ENCODE results near the gene RSPH1.

Gene RSPH1

DNA sequence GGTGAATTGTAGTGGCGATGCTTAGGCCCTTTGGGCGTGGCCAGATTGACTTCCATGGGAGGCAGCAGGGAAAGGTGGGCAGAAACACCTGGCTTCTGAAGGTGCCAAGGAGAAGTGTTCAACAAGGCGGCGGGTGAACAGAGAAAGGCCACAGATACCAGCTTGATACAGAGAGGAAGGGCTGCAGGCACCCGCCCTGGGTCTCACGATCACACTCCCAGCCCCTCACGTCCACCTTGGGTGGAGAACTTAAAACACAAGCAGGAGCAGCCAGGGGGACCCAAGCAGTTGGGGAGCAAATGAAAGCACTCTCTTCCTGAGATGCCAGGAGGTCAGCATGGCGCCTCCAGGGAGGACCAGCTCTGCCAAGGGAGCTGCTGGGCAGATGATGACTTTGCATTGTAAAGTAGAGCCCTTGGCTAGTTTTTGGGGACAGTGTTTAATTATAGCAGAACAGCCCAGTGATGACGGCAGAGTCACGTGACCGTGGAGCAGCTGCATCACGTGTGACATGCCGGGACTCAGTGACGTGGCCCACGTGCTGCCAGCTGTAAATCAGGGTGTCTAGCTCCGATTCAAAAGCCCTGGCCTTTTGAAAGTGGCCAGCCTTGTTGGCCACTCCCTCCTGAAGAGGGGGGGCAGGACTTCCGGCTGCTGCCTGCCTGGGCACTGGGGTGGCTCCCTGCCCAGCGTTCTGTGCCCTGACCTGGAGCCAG lies 36.6 kb upstream of the RSPH1 start:
- DNase-seq (ENCODE audit: low read depth in 2 of 2): no peak

DNA sequence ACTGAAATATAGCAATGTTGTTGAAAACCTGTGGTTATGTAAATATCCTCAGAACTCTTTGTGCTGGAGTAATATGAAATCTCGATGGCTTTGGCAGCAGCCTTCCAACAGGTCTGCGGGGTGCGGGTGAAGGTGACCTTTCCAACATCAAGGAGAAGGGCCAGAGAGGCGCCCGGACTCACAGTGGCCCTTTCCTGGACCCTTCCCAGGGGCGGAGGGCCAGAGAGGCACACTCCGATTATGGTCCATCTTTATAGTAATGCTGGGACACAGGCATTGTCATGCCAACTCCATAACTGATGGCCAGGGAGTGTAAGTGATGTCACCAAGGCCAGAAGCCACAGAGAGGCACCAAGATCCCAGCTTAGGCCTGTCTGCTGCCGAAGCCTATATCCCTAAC lies 35.7 kb upstream of the RSPH1 start:
- DNase-seq (ENCODE audit: low read depth in 2 of 2): no peak

DNA sequence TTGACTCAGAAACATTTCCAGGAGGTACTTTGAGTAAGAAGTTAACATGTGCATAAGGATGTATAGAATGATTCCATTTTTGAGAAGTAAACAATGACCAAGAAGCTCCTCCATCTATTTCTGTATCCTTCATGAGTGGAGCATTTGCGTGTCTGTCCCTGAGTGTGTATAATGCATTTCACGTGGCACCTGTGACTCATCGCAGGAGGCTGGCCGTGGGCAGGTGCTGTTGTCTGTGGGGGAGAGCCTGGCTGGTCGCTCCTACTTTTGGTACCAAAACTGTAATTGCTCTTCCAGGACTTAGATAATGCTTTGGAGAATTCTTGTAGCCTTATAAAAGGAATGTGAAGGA lies 34.1 kb upstream of the RSPH1 start:
- no peak for DNase-seq (ENCODE audit: low read depth in 2 of 2)

DNA sequence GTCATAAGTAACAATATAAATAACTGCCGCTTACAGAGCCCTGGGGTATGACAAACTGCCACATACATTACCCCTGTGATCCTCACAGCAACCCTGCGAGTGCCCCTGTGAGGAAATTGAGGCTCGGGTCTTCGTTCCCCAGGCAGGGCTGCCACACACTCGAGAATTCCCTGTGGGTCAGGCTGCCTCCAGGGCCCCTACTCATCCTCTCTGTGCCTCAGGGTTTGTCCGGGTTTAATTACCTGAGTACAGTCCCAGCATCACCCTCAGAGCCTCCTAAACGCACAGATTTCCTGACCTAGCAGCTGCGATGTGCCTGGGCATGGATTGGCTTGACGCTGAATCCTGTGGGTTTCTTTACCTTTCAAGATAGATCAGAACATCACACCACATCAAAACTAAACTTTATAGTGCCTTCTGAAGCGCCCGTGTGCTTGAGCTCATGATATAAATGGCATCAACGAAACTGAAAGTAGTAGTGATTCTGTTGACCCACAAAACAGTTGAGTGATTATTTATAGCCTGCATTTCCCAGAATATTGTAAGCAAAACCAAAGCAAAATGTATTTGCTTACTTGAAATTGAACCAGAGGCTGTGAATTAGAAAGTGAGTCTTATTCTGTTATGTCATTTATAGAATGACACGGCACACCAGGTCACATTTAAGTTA lies 31.6 kb upstream of the RSPH1 start:
- no peak for DNase-seq (ENCODE audit: low read depth in 2 of 2)

DNA sequence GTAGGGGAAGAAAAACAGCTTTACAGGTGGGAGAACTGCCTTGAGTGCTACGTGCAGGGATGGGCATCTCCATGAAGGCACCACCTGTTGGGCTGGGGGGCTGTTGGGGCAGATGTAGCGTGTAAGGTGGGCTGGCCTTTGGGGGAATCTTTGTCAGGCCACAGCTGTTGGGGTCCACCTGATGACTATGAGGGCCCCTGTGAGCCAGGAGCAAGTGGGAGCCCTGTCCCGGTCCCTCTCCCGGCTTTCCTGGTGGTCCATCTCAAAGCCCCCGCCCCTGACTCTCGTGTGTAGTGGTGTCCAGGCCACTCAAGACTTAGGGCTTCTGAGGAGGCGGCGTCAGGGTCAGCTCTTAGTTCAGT lies 31.1 kb upstream of the RSPH1 start:
- no peak for DNase-seq (ENCODE audit: low read depth in 2 of 2)

DNA sequence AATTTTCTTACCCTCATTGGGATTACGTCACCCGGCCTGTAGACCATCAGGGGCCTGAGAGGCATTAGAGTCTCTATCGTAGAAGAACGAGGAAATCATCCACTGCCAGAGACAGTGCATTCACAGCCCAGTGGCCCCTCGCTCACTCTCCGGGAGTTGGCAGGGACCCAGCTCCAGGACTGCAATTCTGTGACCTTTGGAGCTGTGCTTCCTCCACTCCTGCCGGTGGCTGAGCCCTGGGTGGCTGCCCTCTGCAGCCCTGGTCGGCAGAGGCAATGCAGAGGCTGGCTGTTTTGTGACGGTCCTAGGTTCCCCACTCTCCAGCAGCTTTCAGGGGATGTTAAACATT lies 30.3 kb upstream of the RSPH1 start:
- DNase-seq (ENCODE audit: low read depth in 2 of 2): no peak

DNA sequence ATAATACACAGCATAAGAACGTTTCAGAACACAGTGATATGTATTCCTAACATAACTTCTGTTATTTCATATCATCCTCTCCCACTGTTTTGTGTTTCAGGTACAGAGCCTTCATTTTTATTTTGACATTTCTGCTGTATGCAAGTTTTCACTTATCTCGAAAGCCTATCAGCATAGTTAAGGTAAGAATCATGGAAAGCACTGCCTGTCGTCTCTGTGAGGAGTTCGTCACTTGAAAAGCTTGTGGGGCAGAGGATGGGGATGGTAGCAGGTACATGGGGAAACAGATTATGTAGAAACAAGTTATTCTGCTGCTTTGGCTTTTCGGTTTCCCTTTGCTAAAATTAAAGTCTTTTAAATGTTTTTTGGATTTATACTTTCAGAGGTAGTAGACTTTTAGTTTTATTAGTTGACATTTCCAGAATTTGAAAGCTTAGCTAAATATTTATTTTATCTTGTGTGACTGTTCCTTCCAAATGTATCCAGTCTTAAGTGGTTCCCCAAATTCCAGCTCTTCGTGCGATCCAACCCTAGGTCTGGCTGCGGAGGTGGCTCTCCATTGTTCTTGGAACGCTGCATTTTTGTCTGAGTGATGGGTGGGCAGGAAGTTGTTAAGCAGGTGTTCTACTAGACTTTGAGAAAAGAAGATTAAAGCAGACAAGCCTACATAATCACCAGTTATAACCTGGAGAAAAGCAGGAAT lies 29.8 kb upstream of the RSPH1 start:
- DNase-seq (ENCODE audit: low read depth in 2 of 2): no peak

DNA sequence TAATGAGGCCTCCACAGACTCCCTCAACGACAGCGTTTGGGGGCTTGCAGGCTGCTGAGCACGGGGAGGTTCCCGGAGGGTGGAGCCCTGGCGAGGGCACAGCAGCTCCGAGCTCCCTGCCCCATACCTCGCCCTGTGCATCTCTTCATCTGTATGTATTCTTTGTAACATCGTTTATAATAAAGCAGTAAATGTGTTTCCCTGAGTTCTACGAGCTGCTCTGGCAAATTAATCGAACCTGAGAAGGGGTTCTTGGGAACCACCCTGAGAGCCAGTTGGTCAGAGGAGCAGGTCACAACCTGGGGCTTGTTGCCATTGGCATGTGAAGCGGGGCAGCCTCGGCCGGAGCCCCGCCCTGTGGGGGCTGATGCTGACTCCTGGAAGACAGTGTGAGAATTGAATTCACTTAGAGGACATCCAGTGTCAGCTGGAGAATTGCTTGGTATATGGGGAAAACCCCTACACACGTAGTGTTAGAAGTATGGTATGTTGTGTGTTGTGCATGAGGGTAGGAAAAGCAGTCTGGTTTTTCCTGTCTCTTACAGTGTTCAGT lies 29.1 kb upstream of the RSPH1 start:
- DNase-seq (ENCODE audit: low read depth in 2 of 2): no peak

DNA sequence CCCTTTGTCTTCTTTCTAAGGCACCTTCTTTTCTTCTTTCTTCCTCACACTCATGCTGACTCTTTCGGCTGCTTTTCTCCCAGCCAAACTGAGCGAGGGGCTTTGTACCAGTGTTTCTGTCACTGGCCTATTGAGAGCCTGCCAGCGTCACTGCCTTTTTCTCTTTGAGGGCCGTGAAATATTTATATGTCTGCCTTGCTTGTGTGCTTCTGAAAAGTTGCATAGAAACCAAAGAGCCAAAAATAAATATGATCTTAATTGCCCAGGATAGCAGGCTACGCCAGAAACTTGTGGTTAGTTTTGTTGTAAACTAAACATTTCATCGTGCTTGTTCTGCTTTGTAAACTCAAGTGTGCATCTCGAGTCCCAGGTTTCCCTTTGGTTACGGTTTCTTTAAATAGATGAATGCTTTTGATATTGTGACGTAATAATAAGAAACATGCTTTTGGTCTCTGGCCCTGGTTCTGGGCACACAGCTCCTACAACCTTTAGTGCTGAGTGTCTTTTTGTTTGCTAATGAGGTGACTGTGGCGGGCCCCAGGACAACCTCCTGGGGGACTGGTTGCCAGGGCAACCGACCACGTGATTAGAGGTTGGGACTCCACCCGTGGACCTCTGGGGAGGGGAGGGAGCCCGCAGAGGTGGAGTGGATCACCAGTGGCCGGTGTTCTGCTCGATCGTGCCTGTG lies 28.5 kb upstream of the RSPH1 start:
- DNase-seq (ENCODE audit: low read depth in 2 of 2): peak; percentile 27 to 31

DNA sequence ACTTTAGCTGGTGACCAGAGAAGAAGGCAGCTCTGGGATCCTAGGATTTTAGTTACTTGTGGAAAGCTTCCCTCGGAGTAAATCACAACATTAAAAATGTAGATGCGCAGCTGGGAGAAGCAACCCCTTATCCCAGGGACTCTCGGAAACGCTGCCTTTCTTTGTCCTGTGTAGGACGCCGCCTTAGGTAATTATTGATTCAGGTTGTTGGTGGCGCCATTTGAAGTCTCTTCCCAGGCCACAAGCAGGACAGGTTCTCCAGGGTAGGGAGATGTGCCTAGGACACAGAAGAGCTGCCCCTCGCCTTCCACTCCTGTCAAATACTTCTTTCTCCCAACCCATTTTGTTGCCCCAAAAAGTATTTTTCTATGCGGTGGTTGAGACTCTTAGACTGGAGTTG lies 27.9 kb upstream of the RSPH1 start:
- DNase-seq (ENCODE audit: low read depth in 2 of 2): no peak

DNA sequence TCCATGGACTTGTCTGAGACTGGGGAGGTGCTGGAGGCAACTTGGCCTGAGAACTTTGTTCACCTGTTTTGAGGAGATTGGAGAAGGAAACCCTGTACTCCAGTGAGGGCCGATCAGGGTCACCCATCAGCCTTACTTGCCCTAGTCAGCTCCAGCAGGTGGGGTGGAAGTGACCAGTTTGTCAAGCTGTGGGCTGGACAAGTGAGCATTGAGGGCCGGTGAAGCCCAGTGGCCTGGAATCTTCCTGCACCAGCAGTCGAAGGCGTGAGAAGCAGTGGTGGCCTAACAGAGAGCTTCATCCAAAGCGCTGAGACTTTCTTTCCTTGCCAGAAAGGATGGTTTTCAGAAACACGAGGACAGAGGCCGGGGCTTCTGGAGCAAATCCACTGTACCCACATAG lies 27.2 kb upstream of the RSPH1 start:
- DNase-seq (ENCODE audit: low read depth in 2 of 2): no peak

DNA sequence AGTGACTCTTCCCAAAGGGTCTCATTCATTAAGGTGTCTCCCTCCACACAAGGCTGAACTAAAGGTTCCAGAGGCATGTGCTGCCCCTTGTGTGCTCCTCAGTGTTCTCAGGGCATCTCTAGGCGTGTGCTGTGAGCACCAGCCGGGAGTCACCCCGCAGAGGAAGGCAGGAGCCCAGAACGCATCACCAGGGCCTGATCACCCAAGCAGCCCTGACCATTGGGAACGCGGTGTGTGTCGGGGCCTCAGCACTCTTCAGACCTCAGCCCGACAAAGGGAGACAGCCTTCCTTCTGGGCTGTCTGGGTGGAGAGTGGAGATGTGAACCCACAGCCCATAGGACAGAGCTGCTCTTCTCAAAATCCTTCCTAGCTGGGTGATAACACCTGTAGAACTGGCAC lies 26.7 kb upstream of the RSPH1 start:
- no peak for DNase-seq (ENCODE audit: low read depth in 2 of 2)

DNA sequence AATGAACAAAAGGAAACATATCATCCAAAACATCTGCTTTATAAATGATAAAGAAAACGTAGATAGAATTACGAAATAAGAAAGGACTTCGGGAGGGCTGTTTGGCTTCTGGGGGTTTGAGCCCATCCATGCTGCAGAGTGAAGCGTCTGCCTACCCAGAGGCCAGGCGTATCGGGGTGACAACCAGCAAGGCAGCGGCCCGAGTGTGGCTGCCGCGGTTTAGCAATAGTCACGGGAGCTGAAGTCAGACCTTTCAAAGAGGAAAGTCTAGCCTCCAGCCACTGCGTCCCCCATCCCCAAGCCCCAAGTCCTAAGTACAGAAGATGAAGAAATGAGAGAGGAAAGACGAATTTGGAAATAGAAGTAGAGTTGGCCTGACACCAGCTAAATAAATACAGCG lies 26.2 kb upstream of the RSPH1 start:
- no peak for DNase-seq (ENCODE audit: low read depth in 2 of 2)

DNA sequence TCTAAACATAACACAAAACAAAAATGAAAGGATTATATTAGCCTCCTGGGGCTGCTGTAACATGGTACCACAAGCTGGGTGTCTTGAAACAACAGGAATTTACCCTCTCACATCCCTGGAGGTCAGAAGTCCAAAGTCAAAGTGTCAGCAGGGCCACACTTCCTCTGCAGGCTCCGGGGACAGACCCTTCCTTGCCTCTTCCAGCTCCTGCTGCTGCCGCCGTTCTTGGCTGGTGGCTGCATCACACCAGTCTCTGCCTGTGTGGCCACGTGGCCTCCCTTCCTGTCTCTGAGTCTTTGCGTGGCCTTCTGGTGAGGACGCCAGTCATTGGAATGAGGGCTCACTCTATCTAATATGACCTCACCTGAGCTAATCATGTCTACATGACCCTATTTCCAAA lies 25.8 kb upstream of the RSPH1 start:
- no peak for DNase-seq (ENCODE audit: low read depth in 2 of 2)

DNA sequence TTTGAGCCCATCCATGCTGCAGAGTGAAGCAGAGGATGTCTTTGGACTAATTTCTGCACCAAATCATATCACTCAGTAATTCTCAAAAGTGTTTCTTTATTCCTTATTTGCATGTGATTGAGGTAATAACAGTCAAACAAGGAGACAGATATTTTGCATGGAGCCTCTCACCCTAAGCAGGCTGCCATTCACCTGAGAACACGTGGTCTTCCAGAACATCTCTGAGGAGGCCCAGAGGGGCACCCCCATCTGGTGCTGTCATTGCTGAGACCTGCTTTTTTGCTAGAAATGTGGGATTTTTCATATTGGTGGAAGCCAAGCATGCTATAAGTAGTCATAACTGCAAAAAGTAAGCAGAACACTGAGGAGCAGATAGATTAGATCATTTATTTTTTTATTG lies 25.4 kb upstream of the RSPH1 start:
- DNase-seq (ENCODE audit: low read depth in 2 of 2): no peak

DNA sequence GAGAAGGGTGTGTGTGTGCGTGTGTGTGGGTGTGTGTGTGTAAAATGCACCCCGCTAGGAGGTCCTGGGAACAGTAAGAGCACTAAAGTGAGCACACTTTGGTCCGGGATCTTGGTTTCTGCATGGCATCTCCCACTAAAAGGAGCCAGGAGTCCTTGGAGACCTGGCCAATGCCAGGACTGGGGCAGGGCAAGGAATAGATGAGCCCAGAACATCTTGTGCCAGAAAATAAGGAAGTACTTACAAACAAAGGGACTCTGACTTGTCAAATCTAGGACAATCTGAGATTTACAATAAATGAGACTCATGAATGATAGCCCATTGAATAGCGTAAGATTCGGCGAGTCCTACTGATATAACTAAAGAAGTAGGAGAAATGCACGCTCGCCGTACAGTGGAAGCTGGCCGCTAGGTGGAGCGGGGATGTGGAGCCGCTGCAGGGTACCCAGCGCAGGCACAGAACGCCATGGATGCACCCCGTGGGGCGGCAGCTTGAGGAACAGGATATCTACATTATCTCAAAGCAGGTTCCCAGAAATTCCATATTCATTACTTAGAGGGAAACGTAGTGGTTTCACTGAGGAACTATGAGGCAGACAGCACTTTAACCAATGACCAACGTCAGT lies 24.7 kb upstream of the RSPH1 start:
- DNase-seq (ENCODE audit: low read depth in 2 of 2): no peak

DNA sequence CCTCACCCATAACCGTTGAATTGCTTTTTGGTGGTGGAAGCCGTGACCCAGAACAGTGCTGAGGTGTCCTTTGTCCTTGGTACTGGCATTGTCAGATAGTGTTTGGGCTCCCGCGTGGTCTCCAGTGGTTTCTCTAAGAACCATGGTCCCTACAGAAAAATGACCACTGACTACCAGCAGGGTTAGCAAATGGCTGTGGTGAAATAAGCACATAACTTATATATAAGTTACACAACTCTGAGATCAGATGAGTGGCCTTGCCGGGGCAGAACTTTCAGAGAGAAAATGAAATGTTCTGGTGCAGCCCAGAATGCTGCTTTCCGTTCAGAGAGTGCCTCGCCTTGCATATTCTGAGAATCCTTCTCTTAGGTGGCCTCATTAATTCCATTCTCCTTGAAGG lies 22.6 kb upstream of the RSPH1 start:
- no peak for DNase-seq (ENCODE audit: low read depth in 2 of 2)

DNA sequence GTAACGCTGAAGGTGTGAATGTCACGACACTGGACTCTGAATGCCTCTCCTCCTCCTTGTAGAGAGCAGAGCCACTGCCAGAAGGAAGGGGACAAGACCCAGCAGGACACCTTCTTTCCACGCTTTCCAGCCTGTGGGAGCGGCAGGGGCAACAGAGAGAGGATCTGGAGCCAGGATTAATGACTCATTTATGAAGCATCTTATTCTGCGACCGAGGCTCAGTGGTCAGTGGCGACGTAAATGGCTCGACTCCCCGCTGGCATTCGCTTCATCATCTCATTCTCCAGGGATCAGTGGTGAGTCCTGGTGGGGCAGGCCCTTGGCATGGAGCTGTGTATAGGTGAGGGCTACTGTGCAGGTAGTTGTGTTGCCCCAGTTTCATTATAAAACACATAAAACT lies 22.2 kb upstream of the RSPH1 start:
- no peak for DNase-seq (ENCODE audit: low read depth in 2 of 2)

DNA sequence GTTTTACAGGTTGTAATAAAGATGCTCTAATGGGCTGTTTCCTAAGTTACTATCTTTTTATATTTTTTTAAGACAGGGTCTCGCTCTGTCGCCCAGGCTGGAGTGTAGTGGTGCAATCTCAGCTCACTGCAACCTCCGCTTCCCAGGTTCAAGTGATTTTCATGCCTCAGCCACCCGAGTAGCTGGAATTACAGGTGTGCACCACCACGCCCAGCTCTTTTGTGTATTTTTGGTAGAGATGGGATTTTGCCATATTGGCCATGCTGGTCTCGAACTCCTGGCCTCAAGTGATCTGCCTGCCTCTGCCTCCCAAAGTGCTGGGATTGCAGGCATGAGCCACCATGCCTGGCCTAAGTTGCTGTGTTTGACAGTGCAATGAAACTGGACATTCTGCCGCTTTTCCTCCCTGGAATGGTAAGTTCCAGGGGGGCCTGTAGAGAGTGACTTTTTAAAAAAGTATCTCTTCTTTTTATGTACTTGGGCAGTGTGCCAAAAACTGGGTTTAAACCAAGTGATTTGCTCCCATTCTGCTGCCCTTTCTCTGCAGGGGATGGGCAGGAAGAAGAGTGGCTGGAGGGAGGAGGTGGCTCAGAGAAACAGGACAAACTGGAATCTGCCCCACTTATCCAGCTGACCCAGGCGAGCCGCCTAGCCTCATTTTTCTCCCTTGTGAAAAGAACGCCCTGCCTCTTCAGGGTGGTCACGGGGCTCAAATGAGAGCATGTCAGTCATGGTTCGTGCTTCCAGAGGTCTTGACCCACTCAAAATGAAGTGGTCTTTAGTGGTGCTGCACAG lies 19.9 kb upstream of the RSPH1 start:
- DNase-seq (ENCODE audit: low read depth in 2 of 2): no peak

DNA sequence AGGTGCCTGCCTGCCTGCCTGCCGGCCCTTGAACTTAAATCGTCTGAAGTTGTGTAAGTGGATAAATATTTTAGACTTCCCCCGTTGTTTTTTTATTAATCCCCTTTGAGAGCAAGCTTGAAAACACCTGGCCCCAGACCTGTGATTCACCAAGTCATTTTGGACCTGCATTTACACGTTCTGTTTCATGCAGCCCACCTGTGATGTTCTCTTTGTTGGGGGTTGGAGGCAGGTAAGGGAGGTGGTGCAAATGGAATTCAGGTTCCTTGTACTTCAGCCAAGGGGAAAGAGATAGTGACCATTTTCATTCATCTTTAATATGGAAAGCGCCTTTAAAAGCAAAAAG lies 18.8 kb upstream of the RSPH1 start:
- no peak for DNase-seq (ENCODE audit: low read depth in 2 of 2)
